A673 (cell line): ENCODE measurements around the gene CAMSAP1.

Source experiments
- CTCF ChIP-seq: fragments of 300-800, 200-600 bp; sonication (generic); conservative IDR thresholded peaks from 2 replicates; pipeline ENCODE4 v1.5.1; 2017; ENCODE audit warnings: low read depth, mild to moderate bottlenecking, antibody characterized with exemption, low read length, moderate library complexity, mixed read lengths
- EZH2 ChIP-seq: fragments of 200-600 bp; sonication (generic); IDR thresholded peaks from 2 replicates; pipeline ENCODE4 v1.6.1; 2017; ENCODE audit warnings: borderline replicate concordance, low read depth, mild to moderate bottlenecking, mixed read lengths, antibody characterized with exemption, low read length; ENCODE audit not compliant: poor library complexity, severe bottlenecking

- TF ChIP-seq CTCF (no peak), EZH2 (no peak)
Observed at GRCh38 chr9:135948446-135948845, 41.1 kb upstream of the CAMSAP1 start.
